IPS-18c (cell line): ENCODE data around the gene CDK5R1.
"Not testable (repeated sequence)": the region's sequence is repeated elsewhere in the genome, so short reads cannot be mapped to it uniquely, and the experiment has no call there.

Experiments
- H3K4me3 ChIP-seq: 2 replicates; pipeline ENCODE4 v1.7.0; 2013; ENCODE audit warnings: low read depth, mild to moderate bottlenecking, low read length, moderate library complexity; ENCODE audit not compliant: insufficient read depth
- H3K9me3 ChIP-seq: one replicate; pipeline ENCODE4 v1.6.1; 2013; ENCODE audit warnings: mild to moderate bottlenecking, low read length, moderate library complexity; ENCODE audit not compliant: control insufficient read depth, insufficient read depth

Gene CDK5R1

GRCh38 chr17:32486701-32487472 lies at the start of gene CDK5R1:
Gene CDK5R1 (plus strand): TSS chr17:32486993. CDS start chr17:32487621, 628 bp downstream.
- no peaks in the 10 kb centered on the region for H3K9me3 ChIP-seq
- peak within 1 kb of the TSS; percentile 74 for H3K4me3 ChIP-seq

DNA sequence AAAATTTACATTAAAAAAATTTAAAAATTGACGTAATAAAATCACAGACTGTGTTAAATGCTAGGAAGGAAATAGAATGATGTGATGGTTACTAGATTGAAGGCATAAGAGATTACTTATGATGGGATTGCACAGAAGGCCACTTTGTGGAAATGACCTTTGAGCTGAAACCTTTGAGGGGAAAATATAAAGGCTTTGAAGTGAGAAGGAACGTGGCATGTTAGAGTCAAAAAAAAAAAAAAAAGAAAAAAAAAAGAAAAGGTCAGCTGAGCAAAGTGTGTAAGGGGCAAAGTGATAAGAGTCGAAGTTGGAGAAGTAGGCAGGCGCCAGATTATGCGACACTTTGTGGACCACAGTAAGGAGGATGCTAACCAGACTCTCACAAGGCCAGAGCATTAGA lies 46.1 kb upstream of the CDK5R1 start:
- H3K4me3 ChIP-seq: no peak overlapping the region
- no peaks in the 10 kb centered on the region for H3K9me3 ChIP-seq

DNA sequence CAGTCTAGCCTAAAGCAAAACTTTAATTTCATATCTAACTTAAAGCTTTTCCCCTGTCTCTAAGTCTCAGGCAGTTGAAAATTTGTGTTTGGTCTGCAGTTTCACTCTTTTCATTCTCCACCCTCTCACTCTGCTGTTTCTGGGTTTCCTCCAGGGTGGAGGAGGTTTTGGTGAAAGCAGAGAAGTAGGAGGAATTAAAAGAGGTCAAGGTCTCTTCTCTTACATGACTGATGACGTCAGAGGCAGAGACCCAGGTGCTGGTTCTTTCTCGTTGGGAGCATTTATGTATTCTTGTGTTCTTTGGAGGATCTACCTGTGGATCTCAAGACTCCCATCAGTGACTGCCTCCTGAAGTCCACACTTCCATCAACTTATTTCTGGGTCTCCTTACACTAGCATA lies 44.9 kb upstream of the CDK5R1 start:
- H3K9me3 ChIP-seq: no peaks in the 10 kb centered on the region

GRCh38 chr17:32443827-32444300 lies 42.9 kb upstream of the CDK5R1 start:
- Histone ChIP-seq H3K4me3 (peak overlapping the region; percentile 22), H3K9me3 (no peaks in the 10 kb centered on the region)

More for the DNA sequence above, 44.9 kb upstream of the CDK5R1 start:
- no peak overlapping the region for H3K4me3 ChIP-seq

DNA sequence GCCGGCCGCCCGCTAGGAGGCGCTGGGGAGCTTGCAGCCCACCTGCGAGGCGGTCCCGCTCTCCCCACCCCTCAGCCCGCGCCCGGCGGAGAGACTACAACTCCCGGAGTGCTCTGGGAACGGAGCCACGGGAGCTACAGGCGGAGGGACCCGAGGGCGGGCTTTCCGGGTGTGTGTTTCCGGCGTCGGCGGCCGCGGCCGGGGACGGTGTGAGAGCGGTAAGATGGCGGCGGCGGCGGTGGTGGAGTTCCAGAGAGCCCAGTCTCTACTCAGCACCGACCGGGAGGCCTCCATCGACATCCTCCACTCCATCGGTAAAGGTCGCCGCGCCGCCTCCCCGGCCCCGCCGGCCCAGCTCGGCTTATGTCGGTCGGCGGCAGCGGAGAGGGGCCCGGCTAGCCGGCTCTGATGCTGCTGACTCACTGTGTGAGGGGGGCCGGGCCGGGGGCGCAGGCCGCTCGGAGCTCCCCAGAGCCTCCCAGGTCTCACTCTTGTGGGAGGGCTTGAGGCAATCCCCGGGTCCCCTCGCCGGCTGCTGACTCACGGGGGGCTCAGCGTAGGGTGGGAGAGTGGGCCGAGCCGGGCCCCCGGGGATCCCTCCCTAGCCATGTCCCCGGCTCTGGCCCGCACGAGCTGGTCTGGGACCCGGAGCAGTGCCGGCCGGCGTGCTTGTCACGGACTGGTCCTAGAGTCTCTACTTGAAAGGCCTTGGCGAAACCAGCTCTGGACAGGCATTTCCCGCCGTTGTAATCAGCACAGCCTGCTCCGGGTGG lies 42.3 kb upstream of the CDK5R1 start, which contains the start of gene PSMD11:
TSS of gene PSMD11 (plus strand) at position 210 of the 773 bp plus-strand sequence. CDS start at position 224, 14 bp downstream.
- peak within 1 kb of the TSS; percentile 92 for H3K4me3 ChIP-seq

GRCh38 chr17:32445074-32445415 lies 41.7 kb upstream of the CDK5R1 start:
- Histone ChIP-seq H3K4me3 (peak overlapping the region; percentile 92), H3K9me3 (no peaks in the 10 kb centered on the region)

More for the DNA sequence above, 42.3 kb upstream of the CDK5R1 start, which contains the start of gene PSMD11:
- H3K9me3 ChIP-seq: no peaks in the 10 kb centered on the region

- Histone ChIP-seq H3K4me3 (peak overlapping the region; percentile 92), H3K9me3 (no peaks in the 10 kb centered on the region)
Observed at GRCh38 chr17:32445497-32445896, 41.3 kb upstream of the CDK5R1 start.

DNA sequence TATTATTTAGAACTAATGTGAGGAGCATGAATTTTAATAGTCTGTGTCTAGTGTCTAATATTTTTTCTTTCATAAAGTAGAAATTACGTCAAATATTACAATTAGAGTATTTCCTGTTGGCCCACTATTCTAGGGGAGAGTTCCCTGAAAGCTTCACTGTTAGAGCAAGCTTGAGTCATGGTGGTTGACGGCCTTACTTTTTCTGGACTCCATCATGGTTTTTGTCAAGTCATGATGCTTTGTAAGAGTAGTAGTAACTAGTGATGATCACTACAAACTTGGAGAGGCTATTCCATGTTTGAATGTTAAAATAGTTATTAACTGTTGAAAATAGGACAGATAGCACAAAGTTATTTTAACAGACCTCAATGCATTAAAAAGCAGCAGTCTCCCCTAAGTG lies 40.8 kb upstream of the CDK5R1 start:
- H3K4me3 ChIP-seq: no peak overlapping the region
- H3K9me3 ChIP-seq: no peaks in the 10 kb centered on the region

DNA sequence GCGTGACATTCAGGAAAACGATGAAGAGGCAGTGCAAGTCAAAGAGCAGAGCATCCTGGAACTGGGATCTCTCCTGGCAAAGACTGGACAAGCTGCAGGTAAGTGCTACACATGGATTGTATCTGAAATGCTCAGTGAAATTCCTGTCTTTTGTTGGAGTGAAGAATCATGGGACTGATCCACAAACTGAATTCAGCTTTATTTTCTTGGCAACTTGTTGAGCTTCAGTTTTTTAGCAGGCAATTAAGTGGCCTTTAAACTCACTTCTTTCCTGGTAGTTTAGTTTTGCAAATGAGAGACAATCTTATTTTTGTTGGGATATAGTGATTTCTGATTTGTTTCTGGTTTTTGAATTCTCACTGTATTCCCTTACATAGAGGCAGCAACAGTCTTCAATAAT lies 39.8 kb upstream of the CDK5R1 start:
- no peaks in the 10 kb centered on the region for H3K9me3 ChIP-seq
- no peak overlapping the region for H3K4me3 ChIP-seq

- H3K9me3 ChIP-seq: no peaks in the 10 kb centered on the region
Observed at GRCh38 chr17:32449963-32450362, 36.8 kb upstream of the CDK5R1 start.

DNA sequence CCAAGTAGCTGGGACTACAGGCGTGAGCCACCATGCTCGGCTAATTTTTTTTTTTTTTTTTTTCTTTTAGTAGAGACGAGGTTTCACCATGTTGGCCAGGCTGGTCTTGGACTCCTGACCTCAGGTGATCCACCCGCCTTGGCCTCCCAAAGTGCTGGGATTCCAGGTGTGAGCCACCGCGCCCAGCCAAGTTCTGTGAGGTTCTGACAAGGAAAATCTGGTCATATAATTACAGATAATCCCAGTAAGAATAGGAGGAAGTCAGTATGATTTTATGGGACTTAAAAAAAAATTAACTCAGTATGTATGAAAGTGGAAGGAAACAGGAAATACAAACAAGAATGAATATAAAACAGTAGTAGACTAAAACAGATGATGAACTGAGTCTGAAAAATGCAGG lies 36.4 kb upstream of the CDK5R1 start:
- H3K9me3 ChIP-seq, H3K4me3 ChIP-seq: not testable (repeated sequence)

More at GRCh38 chr17:32449963-32450362, 36.8 kb upstream of the CDK5R1 start:
- H3K4me3 ChIP-seq: no peak overlapping the region

DNA sequence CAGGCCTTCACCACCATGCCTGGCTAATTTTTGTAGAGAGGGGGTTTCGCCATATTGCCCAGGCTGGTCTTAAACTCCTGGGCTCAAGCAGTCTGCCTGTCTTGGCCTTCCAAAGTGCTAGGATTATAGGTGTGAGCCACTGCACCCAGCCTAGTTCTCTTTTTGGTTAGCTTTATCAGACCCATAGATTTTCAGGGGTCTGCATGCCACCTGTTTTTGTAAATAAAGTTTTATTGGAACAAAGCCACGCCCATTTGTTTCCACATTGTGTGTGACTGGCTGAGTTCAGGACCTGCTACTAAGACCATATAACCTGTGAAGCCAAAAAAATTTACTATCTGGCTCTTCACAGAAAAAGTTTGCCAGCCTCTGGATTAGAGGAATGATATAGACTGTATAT lies 34.9 kb upstream of the CDK5R1 start:
- no peaks in the 10 kb centered on the region for H3K9me3 ChIP-seq
- H3K4me3 ChIP-seq: no peak overlapping the region

DNA sequence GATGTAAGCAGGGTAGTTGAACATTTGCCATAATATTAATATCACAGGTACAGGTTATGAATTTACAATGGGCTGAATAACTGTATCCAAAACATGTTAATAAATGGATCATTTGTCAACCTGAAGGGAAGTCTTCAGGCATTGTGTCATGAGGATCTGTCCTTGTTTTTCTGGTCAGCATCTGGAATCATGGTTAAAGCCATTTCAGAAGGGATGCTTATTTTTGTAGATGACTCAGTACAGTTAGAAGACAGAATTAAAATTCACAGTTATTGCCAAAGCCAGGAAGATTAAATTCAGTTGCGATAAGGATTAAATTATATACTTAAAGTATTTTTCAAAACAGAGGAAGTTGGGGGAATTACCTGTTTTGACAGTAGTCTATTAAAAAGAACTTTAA lies 34.5 kb upstream of the CDK5R1 start:
- H3K9me3 ChIP-seq: no peaks in the 10 kb centered on the region
- H3K4me3 ChIP-seq: no peak overlapping the region

- no peaks in the 10 kb centered on the region for H3K9me3 ChIP-seq
- no peak overlapping the region for H3K4me3 ChIP-seq
Observed at GRCh38 chr17:32453370-32453769, 33.4 kb upstream of the CDK5R1 start.

GRCh38 chr17:32458371-32458770 lies 28.4 kb upstream of the CDK5R1 start:
- Histone ChIP-seq H3K4me3 (no peak overlapping the region), H3K9me3 (no peaks in the 10 kb centered on the region)

GRCh38 chr17:32460054-32460453 lies 26.7 kb upstream of the CDK5R1 start:
- Histone ChIP-seq H3K9me3 (no peaks in the 10 kb centered on the region), H3K4me3 (no peak overlapping the region)

GRCh38 chr17:32461498-32461852 lies 25.3 kb upstream of the CDK5R1 start:
- Histone ChIP-seq H3K4me3 (no peak overlapping the region), H3K9me3 (no peaks in the 10 kb centered on the region)
